Measurements from ENCODE around the gene SSBP3.
"Not testable (repeated sequence)": the region's sequence is repeated elsewhere in the genome, so short reads cannot be mapped to it uniquely, and the experiment has no call there.

SSBP3 gene

GRCh38 chr1:54352755-54353154 lies 53.4 kb downstream of the SSBP3 start:
- no peak for DNase-seq (ENCODE audit: low read depth in 1 of 2, low spot score in 1 of 2)

- DNase-seq (ENCODE audit: low read depth in 1 of 2, low spot score in 1 of 2), result no peak
These were observed 55.8 kb downstream of the SSBP3 start for GRCh38 chr1:54350360-54350759.

GRCh38 chr1:54348700-54349021 lies 57.5 kb downstream of the SSBP3 start:
- no peak for DNase-seq (ENCODE audit: low read depth in 1 of 2, low spot score in 1 of 2)

- DNase-seq (ENCODE audit: low read depth in 1 of 2, low spot score in 1 of 2), result no peak
These were observed 58.1 kb downstream of the SSBP3 start for GRCh38 chr1:54347955-54348699.

- no peak for DNase-seq (ENCODE audit: low read depth in 1 of 2, low spot score in 1 of 2)
These were observed 58.8 kb downstream of the SSBP3 start for GRCh38 chr1:54347261-54347954.

- DNase-seq (ENCODE audit: low read depth in 1 of 2, low spot score in 1 of 2), result not testable (repeated sequence)
These were observed 60.6 kb downstream of the SSBP3 start for GRCh38 chr1:54345548-54345947.

- no peak for DNase-seq (ENCODE audit: low read depth in 1 of 2, low spot score in 1 of 2)
These were observed 61.1 kb downstream of the SSBP3 start for GRCh38 chr1:54345116-54345515.

- no peak for DNase-seq (ENCODE audit: low read depth in 1 of 2, low spot score in 1 of 2)
These were observed 63.2 kb downstream of the SSBP3 start for GRCh38 chr1:54342742-54343687.

- DNase-seq (ENCODE audit: low read depth in 1 of 2, low spot score in 1 of 2), result no peak
These were observed 63.9 kb downstream of the SSBP3 start for GRCh38 chr1:54342288-54342687.

GRCh38 chr1:54341763-54342162 lies 64.4 kb downstream of the SSBP3 start:
- no peak for DNase-seq (ENCODE audit: low read depth in 1 of 2, low spot score in 1 of 2)

GRCh38 chr1:54340878-54341277 lies 65.3 kb downstream of the SSBP3 start:
- DNase-seq (ENCODE audit: low read depth in 1 of 2, low spot score in 1 of 2), result no peak

- no peak for DNase-seq (ENCODE audit: low read depth in 1 of 2, low spot score in 1 of 2)
These were observed 65.8 kb downstream of the SSBP3 start for GRCh38 chr1:54340434-54340833.

GRCh38 chr1:54339126-54339525 lies 67.1 kb downstream of the SSBP3 start:
- no peak for DNase-seq (ENCODE audit: low read depth in 1 of 2, low spot score in 1 of 2)

- no peak for DNase-seq (ENCODE audit: low read depth in 1 of 2, low spot score in 1 of 2)
These were observed 67.7 kb downstream of the SSBP3 start for GRCh38 chr1:54338464-54338863.

GRCh38 chr1:54337928-54338327 lies 68.3 kb downstream of the SSBP3 start:
- DNase-seq (ENCODE audit: low read depth in 1 of 2, low spot score in 1 of 2), result no peak

- no peak for DNase-seq (ENCODE audit: low read depth in 1 of 2, low spot score in 1 of 2)
These were observed 69.2 kb downstream of the SSBP3 start for GRCh38 chr1:54337034-54337433.

GRCh38 chr1:54336116-54336515 lies 70.1 kb downstream of the SSBP3 start:
- no peak for DNase-seq (ENCODE audit: low read depth in 1 of 2, low spot score in 1 of 2)

- DNase-seq (ENCODE audit: low read depth in 1 of 2, low spot score in 1 of 2), result no peak
These were observed 70.5 kb downstream of the SSBP3 start for GRCh38 chr1:54335755-54336108.

GRCh38 chr1:54335011-54335754 lies 71.0 kb downstream of the SSBP3 start:
- DNase-seq (ENCODE audit: low read depth in 1 of 2, low spot score in 1 of 2), result no peak

GRCh38 chr1:54332781-54333585 lies 73.2 kb downstream of the SSBP3 start:
- DNase-seq (ENCODE audit: low read depth in 1 of 2, low spot score in 1 of 2), result no peak
